GM12874 (cell line): ENCODE results near the gene THRB.

ENCODE experiments used
- TF ChIP-seq, protein P1 (sequence below): IDR thresholded peaks from 2 replicates; pipeline ENCODE4 v1.5.1; 2011; ENCODE audit warnings: low read depth, mild to moderate bottlenecking, control low read depth, low read length, moderate library complexity; ENCODE audit not compliant: insufficient read depth

Gene THRB

DNA sequence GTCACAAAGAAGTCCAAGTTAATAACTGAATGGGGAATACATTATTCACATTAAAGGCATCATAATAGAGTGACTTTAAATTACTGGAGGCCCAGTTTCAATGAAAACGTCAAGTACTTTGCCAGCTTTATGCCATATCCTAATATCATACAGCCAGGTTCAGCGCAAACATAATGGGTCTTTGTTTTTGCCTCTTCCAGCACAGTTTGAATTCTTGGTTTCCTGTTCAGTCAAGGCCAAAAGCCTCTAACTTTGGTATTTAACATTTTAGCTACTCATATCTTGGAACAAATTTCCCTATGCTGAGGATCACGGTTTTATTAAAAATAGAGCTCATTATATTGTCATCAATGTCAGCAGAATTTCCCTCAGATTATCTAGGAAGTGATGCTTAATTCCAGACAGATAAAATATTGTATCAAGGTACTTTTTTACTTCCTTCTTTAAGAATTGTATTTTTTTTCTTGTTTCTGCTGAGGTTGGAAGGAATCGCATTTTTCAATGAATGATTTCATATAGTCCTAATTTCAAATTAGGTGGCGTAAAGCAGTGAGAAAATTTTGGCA is 269.2 kb downstream of the THRB start:
- TF ChIP-seq, protein P1, sequence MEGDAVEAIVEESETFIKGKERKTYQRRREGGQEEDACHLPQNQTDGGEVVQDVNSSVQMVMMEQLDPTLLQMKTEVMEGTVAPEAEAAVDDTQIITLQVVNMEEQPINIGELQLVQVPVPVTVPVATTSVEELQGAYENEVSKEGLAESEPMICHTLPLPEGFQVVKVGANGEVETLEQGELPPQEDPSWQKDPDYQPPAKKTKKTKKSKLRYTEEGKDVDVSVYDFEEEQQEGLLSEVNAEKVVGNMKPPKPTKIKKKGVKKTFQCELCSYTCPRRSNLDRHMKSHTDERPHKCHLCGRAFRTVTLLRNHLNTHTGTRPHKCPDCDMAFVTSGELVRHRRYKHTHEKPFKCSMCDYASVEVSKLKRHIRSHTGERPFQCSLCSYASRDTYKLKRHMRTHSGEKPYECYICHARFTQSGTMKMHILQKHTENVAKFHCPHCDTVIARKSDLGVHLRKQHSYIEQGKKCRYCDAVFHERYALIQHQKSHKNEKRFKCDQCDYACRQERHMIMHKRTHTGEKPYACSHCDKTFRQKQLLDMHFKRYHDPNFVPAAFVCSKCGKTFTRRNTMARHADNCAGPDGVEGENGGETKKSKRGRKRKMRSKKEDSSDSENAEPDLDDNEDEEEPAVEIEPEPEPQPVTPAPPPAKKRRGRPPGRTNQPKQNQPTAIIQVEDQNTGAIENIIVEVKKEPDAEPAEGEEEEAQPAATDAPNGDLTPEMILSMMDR, result no peak

DNA sequence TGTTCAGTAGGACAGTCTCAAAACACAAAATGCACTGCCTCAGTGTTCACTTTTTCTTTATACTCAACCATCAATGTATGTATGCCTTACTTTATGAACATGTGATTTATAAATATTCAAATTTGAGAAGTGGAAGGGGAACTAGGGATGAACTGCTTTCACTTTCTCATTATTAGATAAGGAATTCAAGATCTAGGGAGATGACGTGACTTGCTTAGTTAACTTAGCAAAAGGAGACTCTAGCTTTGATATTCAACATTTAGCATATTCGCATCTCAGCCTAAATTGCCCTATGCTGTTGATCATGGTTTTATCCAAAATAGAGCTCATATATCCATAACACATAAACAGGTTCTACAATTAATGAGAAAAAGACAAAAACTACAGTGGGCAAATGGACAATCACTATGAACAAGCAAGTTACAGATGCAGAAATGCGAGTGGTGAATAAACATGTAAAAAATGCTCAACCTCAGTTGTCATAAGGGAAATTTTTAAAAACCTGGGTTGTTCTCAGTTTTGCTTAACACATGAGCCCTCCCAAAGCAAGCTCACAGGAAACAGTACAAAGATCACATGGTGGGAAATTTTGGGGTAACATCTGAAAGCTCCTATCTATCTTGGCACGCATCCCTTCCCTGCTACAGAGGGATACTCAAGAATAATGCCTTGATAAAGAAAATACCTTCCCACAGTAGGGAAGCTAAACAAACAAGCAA is 269.8 kb downstream of the THRB start:
- TF ChIP-seq, protein P1, result no peak

DNA sequence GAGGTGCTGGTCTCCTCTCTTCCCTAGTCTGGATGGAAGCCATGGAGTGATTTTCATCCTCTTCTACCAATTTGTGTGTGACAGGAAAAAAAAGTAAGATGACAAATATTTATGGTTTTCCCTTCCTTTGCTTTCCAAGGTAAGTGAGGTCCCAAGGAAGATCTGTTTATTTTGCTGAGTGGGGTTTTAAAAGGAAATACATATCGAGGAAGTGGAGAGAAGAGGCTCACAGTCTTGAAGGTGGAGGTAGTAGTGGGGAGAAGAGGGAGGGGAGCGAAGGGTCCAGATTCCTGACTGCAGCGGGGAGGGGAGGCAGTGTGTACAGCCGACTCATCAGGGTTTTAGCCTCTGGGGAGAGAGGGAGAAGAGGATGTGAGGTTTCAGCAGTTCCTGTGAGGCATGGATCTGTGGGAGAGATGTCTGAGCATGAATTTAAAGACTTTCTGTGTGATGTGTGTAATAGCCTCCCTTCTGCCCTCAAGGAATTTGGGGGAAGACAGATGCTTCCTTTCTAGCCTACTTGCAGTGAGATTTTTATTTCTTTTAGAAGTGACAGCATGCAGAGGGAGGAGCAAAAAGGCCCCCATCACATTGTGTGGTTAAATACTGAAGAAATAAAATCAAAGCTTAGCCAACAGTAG is 272.4 kb downstream of the THRB start:
- TF ChIP-seq, protein P1, result no peak

DNA sequence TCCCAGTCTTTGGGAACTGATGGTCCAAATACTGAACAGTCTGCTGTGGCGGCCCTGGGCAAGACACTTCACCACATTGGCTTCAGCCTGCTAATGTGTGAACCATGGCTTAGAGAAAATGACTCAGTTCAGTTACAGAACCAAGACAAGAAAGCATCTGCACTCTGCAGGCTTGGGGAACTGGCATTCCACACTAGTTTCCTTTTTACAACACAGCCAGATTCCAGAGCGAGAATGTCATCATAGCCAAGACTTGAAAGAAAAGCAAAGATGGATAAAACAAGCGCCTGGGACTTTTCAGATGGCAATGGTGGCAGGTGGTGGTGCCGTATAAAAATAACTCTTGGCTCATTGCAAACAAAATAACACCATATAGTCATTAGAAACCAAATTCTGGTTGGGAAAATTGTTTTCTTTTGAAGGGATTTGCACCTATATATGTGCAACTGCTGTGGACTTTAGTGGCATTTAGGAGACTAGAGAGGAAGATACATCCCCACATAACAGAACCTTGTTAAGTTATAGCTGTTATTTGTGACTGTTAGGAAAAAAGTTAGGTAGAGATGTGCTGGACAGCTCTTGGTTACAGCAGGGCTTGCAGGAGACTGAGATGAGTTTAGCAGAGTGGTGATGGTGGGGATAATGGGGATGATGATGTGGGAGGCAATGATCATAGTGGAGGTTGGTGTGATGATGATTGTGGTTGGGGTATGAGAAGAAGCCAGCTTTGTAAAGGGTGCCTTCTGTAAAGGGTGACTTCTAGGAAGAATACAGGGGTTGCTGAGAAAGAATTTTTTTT is 273.6 kb downstream of the THRB start:
- TF ChIP-seq, protein P1, result no peak

DNA sequence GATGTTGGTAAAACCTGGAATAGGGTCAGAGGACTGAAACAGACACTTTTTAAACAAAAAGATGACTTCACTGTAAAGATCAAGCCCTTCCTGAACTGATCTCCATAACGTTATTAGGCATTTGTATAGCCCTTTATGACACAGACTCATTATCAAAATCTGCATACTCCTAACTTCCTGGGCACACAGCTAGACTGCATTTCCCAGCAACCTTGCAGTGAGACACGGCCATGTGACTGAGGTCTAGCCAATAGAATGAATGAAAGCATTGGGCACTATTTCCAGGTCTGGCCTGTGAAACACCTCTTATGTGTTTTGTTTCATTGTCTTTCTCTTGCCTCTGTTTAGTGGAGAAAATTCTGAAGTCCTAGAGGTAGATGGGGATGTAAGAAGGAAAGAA is 279.1 kb downstream of the THRB start:
- TF ChIP-seq, protein P1, result no peak

DNA sequence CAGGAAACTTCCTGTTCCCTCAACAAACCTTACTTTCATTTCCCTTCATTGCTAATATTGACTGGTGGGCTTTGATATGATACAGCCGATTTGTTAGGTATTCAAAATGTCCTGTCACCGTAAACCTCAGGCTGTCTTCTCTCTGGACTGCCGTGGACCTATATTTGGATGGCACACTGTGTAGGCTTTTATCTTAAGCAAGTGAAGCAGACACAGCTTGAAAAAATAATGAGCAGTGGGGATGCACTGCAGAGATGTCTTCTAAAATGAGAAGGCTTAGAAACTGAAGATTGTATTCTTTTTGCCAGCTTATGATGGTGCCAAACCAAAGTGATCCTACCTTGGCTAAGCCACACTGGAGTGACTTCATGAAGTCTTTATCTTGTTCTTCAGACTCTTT is 283.3 kb downstream of the THRB start:
- TF ChIP-seq, protein P1, result no peak

DNA sequence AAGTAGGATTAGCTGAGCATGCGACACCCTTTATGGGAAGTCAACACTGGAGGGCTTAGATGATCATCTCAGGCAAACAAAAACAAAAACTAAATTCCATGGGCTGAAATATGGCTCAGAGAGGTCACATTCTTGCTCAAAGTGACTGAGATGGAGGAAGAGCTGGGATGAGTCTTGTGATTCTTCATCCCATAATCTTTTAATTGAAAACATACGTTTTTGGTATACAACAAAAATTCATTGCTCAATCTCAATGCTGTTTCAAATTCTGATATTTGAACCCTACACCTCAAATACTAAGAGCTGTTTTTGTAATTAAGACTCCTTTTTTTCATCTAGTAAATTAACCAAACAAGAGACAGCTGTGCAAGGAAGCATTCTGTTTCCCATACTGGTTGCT is 292.6 kb downstream of the THRB start:
- TF ChIP-seq, protein P1, result no peak
